GM12864 (cell line): ENCODE data around the gene CSRNP2.
A peak's percentile ranks its signal among the peaks of the same experiment; 100 is the strongest.

ENCODE experiments used
- DNase-seq: peaks from one replicate; pipeline ENCODE4 v3.0.0-alpha.2; 2011; ENCODE audit warnings: low read depth
- H3K4me3 ChIP-seq: 2 replicates; pipeline ENCODE4 v1.5.1; 2011; ENCODE audit warnings: mild to moderate bottlenecking, low read depth, low read length, control low read depth
- TF ChIP-seq, protein P1 (sequence below): IDR thresholded peaks from 2 replicates; pipeline ENCODE4 v1.5.1; 2011; ENCODE audit warnings: low read depth, mild to moderate bottlenecking, moderate library complexity, low read length, control low read depth, inconsistent platforms; ENCODE audit errors: missing control alignments

Gene CSRNP2

DNA sequence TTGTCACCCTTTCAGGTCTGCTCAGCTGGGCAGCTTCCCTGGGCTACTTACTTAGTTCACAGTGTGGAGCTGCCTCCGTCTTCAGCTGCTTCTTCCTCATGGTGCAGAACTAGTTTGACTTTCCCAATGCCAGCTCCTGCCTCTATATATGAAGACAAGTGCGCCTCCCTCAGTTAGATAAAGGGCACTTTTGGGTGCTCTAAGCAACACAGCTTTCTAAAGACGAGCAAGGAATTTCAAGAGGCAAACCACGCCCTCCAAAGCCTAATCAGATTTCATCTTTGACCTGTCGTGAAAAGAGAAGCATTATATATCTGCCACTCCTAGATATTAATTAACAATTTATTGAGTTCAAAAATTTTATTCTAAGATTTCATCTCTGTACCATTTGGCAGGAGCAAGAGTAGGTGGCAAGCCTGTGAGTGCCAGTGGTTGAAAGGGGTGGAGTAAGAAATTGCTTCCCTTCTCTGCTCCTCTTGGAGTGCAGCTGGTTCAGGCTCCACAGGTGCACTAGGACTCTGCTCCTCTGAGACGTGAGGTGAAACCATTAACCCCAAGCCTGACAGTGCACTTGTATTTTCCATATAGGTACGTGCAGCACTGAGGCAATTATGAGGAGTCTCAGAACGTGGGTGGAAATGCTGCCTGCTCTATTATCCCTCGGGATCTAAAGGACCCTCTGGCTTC is 55.1 kb downstream of the CSRNP2 start:
- DNase-seq: no peak
- H3K4me3 ChIP-seq: no peak overlapping the region
- TF ChIP-seq, protein P1, sequence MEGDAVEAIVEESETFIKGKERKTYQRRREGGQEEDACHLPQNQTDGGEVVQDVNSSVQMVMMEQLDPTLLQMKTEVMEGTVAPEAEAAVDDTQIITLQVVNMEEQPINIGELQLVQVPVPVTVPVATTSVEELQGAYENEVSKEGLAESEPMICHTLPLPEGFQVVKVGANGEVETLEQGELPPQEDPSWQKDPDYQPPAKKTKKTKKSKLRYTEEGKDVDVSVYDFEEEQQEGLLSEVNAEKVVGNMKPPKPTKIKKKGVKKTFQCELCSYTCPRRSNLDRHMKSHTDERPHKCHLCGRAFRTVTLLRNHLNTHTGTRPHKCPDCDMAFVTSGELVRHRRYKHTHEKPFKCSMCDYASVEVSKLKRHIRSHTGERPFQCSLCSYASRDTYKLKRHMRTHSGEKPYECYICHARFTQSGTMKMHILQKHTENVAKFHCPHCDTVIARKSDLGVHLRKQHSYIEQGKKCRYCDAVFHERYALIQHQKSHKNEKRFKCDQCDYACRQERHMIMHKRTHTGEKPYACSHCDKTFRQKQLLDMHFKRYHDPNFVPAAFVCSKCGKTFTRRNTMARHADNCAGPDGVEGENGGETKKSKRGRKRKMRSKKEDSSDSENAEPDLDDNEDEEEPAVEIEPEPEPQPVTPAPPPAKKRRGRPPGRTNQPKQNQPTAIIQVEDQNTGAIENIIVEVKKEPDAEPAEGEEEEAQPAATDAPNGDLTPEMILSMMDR: no peak

DNA sequence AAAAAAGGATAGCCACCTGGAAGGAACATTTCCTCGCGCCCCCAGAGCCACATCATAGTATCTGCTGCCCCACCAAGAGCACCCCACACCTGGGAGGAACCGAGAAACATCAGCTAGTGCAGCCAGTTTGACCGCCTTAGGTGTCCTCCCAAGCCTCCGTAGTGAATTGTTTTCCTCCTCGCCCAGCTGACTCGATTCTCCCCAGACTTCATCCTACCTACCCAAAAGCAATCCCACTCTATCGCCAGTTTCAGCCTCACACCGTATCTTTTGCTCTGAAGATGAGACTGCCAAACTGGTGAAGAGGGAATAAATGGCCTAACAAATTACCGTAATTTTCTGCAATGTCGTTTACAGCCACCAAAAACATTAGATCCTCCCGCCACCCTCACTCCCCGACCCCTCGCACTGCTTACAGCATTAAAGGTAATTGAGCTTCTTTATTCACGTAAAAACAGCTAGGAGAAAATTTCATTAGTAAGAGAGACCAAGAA is 56.0 kb downstream of the CSRNP2 start:
- TF ChIP-seq, protein P1: no peak
- no peak for DNase-seq

DNA sequence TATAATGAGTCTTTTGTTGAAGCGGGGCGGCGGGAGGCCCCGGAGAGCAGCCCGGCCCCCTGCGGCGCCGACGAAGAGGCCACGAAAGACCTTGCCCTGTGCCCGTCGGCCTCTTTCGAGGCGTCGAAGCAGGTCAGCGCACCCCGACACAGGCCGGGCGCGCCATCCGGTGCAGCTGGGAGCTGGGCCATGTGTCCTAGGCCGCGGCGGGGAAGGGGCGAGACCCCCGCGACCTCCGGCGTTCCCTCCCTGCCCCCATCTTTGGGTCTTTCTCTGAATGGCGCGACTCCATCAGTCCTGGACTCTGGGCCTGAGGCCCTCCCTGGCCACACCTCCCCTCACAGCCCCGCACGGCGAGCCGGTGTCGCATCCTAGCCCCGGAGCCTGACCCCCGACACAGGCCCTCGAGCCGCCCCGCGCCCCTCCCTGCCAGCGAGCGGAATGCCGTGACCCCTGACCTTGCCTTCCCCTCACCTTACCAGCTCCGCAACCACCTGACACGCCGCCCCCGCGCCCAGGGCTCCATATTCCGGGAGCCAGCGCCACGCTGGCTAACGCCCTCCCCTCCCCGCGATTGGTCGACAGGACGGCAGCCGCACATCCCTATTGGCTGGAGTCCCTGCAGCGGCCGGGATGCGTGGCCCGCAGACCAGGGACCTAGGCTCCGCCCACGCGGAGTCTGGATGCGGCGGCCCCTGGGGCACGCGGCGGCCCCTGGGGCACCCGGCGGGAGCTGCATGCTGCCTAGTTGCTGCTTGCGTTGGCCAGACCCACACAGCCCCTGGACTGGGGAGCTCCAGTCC is 57.4 kb downstream of the CSRNP2 start, which contains the start of gene SLC11A2:
Gene SLC11A2, minus strand, starts transcription at position 549 of the 803 bp plus-strand sequence. CDS start 15,656 bp downstream, outside the sequence.
- TF ChIP-seq, protein P1: peak; percentile 16
- DNase-seq: peak; percentile 70
- peak within 1 kb of the TSS; percentile 87 for H3K4me3 ChIP-seq

More for the DNA sequence above, 56.0 kb downstream of the CSRNP2 start:
- H3K4me3 ChIP-seq: no peak overlapping the region

DNA sequence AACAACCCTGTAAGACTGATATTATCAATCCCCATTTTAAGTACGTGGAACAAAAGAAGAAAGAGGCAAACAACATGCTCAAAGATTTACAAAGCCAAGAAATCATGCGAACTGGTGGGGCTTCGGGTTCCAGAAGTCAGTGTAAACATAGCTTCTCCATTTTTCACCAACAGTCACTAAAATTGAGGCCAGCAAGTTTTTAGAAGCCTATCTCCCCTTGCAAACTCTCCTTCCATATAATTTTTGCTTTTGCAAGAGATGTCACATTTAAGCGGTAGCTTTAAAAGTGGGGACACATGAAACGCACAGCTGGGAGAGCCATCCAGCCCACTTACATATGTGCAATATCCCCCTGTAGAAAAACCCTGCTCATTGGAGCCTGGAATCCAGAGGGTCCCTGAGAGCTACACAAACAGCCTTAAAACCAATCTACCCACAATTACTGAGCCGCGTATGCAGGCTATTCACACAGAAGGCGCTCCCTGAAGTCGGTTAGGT is 58.0 kb downstream of the CSRNP2 start:
- no peak for DNase-seq
- H3K4me3 ChIP-seq: peak overlapping the region; percentile 87
- TF ChIP-seq, protein P1: no peak

DNA sequence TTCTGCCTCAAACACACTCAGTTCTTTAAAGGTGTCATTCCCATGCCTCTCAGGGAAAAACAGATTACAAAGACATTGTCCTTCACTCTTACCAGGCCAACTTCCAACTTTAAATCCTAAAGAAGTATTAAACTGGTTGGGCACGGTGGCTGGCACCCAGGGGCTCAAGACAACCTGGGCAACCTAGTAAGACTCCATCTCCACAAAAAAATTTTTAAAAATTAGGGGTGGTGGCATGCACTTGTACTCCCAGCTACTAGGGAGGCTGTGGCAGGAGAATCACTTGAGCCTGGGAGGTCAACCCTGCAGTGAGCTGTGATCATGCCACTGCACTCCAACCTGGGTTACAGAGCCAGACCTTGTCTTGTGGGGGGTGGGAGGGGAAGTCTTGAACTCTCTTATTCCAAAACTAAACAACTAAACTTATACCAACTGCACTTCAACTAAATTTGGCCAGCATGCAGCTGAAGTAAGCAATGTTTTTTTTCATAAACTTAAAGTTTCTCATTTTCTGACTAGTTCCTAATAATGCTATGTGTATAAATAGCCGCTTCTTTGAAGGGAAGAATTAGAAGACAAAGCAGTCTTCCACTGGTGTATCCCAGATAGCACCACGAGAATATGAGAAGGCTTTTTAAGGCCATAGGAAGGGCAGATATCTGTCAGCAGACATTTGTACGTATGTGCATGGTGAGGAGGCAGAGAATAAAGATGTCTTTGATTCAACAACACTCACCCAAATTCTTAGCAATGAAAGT is 59.6 kb downstream of the CSRNP2 start:
- DNase-seq: no peak
- TF ChIP-seq, protein P1: no peak
- peak overlapping the region; percentile 87 for H3K4me3 ChIP-seq

DNA sequence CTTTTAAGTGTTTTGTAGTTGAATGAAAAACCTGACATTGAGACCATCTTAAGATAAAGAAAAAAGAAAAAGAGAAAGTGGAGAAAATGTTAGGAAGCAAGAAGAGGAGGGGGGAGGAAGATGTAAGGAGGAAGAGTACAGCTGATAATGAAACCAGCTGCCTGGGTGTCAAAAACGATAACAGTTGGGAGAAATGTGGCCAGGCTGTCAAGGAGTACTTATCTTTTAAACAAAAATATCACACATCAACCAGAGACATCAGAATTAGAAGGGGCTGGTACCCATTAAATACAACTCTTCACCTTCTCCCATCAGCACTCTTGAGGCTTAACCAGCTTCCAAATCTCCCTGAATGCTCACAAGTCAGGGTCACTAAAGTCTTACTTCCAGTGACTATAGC is 61.7 kb downstream of the CSRNP2 start:
- TF ChIP-seq, protein P1: no peak
- H3K4me3 ChIP-seq: no peak overlapping the region
- no peak for DNase-seq
